NCI-H2029 treated with DMSO at 0.1 percent for 48 hours (cell line): ENCODE measurements around the gene SPATA12.

Experiments
- DNase-seq: peaks from one replicate; lab custom pipeline; 2025; lab: John Stamatoyannopoulos, UW

SPATA12 gene

DNA sequence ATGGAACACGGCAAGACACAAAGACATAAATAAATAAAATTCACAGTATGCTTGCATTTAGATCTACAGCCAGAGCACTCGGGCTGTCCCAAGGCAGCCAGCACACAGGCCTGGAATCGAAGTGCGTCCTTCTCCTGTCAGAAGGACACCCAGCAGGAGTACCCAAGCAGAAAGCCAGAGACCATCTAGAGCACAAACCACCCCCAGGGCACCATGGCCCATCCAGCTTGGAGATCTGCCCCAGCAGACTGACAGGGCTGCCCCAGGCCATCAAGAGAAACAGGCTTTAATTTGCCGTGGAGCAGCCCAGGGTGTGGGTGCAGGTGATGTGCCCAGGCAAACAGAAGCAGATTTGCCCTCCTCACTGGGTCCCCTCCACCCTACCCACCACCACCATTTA is 7.8 kb upstream of the SPATA12 start:
- DNase-seq, result no peak

DNA sequence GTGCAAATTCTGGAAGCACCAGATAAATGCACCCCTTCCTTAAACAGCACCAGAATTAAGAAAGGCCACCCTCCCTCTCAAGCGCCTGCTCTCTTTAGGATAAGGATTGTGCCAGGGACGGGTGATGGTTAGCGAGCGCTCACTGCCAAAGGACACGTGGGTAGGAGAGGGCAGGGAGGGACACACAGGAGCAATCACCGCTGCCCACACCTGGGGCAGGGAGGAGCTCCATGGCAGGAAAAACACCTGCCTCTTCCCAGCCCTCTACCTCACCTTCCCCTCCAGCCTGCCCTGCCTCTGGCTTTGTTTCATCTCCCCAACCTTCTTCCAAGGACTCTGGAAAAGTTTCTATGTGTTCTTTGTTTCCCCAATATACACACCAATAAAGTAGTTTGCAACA is 7.3 kb upstream of the SPATA12 start:
- DNase-seq, result no peak

- DNase-seq, result no peak
These were observed 3.1 kb upstream of the SPATA12 start for GRCh38 chr3:57057351-57057750.

DNA sequence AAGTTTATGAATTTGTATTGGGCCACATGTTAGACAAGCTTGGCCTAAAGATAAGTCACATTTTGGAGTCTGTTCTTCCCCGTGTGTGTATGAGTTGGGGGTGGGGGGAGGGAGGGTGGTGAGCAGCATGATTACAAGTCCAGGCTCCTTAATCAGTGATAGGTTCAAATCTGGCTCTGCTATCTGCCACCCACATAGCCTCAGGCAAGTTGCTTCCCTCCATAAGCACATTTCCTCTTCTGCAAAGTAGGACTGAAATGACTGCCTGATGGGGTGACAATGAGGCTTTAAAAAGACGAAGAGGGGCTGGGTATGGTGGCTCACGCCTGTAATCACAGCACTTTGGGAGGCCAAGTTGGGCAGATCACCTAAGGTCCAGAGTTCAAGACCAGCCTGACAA is 1.1 kb upstream of the SPATA12 start:
- no peak for DNase-seq

- no peak for DNase-seq
These were observed 1.1 kb downstream of the SPATA12 start for GRCh38 chr3:57061556-57061955.

GRCh38 chr3:57062101-57062631 is 1.7 kb downstream of the SPATA12 start:
- DNase-seq, result no peak

DNA sequence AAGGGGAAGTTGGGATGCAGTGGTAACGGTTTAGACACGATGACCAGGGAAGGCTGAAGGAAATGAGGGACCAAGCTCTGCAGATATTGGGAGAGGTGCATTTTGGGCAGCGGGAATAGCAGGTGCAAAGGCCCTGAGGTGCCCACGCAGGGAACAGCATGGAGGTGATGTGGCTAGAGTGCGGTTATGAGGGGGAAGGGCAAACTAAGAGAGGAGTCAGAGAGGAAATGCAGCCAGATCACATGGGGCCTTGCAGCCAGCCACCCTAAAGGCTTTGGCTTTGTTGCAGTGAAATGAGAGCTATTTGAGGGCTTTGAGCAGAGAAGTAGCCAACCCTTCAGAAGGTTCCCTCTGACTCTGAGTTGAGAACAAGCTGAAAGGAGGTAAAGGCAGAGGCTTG is 2.6 kb downstream of the SPATA12 start:
- no peak for DNase-seq

DNA sequence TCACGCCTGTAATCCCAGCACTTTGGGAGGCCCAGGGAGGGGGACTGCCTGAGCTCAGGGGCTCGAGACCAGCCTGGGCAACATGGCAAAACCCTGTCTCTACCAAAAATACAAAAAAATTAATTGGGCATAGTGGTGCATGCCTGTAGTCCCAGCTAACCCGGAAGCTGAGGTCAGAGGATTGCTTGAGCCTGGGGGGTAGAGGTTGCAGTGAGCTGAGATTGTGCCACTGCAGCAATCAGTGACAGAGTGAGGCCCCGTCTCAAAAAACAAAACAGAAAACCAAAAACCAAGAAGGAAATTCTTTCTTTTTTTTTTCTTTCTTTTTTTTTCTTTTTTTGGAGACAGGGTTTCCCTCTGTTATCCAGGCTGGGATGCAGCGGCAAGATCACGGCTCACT is 3.5 kb downstream of the SPATA12 start:
- DNase-seq, result no peak

GRCh38 chr3:57064572-57064971 is 4.1 kb downstream of the SPATA12 start:
- no peak for DNase-seq

DNA sequence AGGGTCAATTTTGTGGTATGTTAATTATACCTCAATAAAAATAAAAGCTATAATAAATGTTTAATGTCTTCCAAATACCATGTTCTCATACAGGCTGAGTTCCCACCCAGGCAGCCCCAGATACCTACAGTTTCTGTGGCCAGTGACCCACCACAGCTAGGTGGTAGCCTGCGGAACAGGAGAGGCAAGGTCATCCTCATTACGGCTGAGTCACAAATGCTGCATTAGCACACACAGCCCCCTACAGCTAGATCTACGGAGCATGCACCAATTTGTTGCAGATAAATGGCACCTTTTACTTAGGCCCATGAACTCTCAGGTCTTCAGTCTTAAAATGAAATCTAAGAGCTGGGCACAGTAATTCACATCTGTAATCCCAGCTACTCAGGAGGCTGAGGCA is 5.1 kb downstream of the SPATA12 start:
- DNase-seq, result no peak

- no peak for DNase-seq
These were observed 6.0 kb downstream of the SPATA12 start for GRCh38 chr3:57066471-57066870.

DNA sequence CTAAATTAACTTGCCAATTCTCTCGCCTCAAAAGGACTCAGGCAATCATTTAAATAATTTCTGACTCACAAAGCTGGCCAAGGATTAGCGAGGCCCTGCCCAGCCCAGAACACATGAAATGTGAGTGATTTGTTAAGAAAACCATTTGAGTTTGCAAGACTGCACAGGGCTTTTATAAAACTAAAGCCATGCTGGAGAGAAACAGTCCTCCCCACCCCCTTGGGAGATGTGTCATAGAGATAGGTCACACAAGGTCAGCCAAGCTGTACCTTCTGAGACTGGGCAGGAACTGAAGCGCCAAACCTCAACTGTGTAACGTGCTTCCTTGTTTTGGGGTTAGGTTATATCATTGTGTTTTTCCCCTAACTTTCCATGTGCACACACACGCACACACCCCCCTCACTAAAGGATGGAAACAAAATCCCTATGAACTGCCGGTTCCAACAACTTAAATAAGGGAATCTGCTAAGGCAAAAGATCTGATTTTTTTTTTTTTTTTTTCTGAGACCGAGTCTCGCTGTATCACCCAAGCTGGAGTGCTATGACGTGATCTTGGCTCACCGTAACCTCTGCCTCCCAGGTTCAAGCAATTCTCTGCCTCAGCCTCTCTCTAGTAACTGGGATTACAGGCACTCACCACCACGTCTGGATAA is 8.1 kb downstream of the SPATA12 start:
- no peak for DNase-seq

DNA sequence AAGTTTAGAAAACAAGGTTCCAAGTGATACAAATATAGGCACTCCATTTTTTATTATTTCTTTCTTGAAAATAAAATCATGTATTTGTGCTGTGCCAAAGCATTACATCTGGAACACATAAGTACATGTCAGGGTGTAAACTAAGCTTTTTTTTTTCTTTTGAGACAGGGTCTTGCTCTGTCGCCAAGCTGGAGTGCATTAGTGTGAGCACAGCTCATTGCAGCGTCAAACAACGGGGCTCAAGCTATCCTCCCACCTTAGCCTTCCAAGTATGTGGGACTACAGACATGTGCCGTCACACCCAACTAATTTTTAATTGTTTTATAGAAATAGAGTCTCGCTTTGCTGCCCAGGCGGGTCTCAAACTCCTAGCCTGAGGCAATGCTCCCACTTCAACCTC is 9.0 kb downstream of the SPATA12 start:
- DNase-seq, result no peak

- no peak for DNase-seq
These were observed 13.2 kb downstream of the SPATA12 start for GRCh38 chr3:57073628-57074027.

GRCh38 chr3:57074135-57074534 is 13.7 kb downstream of the SPATA12 start:
- no peak for DNase-seq

GRCh38 chr3:57076422-57076951 is 16.0 kb downstream of the SPATA12 start:
- DNase-seq, result no peak

DNA sequence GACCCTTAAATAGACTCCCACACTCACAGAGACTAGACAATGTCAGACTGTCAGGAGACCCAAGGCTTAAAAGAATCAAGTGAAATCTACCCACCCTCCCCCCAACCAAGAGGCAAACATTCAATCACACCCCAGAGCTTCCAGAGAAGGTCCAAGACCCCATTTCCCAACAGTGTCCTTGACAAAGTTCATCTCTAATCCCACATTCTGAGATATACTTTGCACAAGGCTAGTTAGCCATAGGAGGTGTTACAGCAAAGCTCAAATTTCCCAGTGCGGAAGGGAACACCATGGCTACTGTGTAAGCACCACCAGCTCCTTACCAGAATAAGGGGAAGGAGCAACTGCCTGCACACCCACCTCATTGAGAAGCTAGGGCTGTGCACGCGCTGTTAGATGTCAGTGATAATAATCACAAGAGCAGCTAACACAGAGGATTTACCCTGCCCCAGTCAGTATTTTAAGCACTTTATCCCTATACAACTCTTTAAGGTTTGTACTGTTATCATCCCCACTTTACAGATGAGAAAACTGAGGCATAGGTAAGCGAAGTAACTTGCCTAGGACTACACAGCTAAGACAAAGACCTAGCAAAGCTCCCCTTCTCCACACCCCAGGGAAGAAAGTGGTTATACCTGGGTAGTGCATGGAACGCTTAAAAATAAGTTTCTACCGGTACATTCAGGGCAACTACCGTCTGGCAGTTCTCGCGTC is 17.3 kb downstream of the SPATA12 start:
- DNase-seq, result no peak

DNA sequence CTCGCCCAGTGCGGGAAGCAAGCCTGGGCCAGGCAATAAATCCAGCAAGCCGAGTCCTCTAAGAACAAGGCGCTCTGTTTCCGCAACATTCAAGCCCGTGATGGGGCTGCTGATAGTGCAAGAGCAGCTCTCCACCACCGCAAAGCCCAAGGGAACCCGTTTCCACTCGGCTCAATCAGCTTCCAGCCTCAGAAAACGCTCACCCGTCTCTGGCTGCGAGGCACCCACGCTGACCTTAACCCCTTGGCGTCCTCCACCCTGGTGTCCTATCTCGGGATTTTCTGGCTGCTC is 17.8 kb downstream of the SPATA12 start:
- DNase-seq, result no peak

DNA sequence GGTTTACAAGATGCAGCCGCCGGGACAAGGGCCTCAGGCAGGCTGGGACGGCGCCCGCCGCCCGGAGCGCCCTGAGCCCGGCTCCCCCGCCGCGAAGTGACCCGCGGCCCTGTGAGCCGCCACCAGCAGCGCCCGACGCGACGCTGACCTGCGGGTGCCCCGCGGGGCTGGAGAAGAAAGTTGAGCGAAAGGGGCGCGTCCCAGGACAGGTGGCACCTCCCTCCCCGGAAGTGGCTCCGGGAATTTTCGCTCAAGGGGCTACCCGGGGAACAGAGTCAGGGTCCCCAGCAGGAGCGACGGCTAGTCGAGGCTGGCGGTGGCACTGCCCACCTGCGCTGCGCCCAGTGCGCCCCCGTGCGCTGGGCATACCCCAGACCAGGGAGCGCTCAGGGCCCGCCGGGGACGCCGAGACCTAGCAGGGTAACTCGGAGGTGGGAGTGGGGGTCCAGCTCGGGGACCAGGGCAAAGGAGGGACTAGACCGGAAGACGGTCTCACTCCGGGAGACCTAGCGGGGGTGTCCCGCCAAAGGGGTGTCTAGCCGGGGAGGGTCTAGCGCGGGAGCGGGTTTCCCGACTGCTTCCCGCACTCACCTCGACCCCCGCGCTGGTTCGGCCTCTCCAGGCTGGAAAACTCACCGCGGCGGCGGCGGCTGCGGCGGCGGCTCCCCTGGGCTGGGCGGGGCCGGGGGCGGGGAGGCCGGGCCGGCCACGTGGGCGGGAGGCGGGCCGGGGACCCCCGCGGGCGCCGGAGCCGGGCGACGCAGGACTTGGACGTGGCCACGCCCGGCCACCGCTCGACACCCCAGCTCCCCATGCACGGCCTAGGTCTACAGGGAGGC is 18.4 kb downstream of the SPATA12 start:
- DNase-seq, result no peak

DNA sequence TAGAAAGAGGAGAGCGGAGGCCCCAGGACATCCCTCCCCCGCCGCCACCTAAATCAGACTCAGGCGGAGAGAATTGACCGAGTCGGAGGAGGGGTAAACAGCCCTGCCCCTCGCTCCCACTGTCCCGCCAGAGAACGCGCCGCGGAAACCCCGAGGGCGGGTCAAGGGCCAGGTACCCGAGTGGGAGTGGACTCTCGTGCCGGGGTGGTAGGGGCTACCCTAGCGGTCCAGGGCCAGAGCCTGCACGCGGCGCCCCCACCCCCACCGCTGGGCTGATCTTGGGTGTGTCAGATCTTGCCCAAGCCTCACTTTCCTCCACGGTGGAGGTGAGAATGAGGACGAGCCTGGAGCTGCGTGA is 19.0 kb downstream of the SPATA12 start:
- no peak for DNase-seq

DNA sequence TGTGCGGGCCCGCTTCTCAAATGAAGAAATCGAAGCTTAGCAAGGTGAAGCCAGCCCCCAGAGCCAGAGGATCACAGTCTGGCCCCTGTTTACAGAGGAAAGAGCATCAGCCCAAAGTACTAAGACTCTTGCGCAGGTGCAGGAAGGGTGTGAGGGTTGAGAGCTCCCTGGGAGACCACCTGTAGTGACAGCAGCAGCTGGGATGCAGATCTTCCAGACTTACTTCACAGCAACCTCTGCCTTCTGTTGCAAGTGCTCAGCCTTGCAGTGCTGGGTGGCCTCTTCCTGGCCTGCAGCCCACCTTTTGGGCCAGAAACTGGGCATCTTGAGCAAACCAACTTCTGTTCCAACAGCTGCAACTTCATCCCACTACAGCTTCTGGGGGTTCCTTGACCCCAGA is 19.7 kb downstream of the SPATA12 start:
- DNase-seq, result no peak

DNA sequence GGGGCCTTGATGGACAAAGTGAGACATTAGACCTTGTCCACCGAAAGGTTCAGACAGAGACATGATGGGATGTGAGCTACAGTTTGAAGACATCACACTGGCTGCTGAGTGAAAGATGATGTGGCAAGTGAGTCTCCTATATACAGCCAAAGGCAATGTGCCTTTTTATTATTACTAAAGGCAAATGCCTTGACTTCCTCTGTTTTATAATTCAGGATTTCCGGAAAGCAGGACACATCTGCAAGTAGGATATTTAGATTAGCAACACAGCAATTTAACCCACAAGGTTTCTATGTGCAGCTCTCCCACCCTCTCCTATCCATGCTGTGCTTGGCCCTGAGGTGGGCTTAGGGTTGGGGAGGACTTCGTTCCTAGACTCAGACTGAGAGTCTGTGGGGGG is 20.7 kb downstream of the SPATA12 start:
- no peak for DNase-seq

DNA sequence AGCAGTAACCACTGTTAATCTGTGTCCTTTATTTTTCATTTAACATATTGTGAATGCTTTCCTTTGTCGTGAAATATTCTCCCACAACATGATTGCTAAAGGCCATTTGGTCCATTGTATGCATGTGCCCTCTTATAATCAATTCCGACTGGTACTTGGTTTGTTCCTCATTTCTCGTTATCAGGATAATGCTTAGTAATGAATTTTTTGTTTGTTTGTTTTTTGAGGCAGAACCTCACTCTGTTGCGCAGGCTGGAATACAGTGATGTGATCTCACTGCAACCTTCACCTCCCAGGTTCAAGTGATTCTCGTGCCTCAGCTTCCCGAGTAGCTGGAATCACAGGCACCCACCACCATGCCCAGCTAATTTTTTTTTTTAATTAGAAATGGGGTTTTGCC is 22.0 kb downstream of the SPATA12 start:
- DNase-seq, result no peak
